Neural progenitor cell (in vitro differentiated cells): ENCODE measurements around the gene COL8A2. TPM values are rescaled to one million over a fixed set of nuclear protein-coding genes. Genes with fewer than 3 reads are reported as not detected.

Source experiments
- DNase-seq: peaks from one replicate; pipeline ENCODE4 v3.0.0-alpha.2; 2016; ENCODE audit warnings: low spot score
- H2AFZ ChIP-seq: fragments of 200-600 bp; sonication (generic); replicated peaks from 2 replicates; pipeline ENCODE4 v1.6.1; 2016; ENCODE audit warnings: antibody characterized with exemption
- H3F3A ChIP-seq: fragments of 200-600 bp; sonication (generic); 2 replicates; pipeline ENCODE4 v1.6.1; 2016; ENCODE audit warnings: antibody characterized with exemption, low read depth
- H3K27ac ChIP-seq: fragments of 200-600 bp; sonication (generic); 2 replicates; pipeline ENCODE4 v1.5.1; 2016; ENCODE audit warnings: mild to moderate bottlenecking
- H3K27me3 ChIP-seq: fragments of 200-600 bp; sonication (generic); 2 replicates; pipeline ENCODE4 v1.6.1; 2016; ENCODE audit warnings: mild to moderate bottlenecking, moderate library complexity
- H3K36me3 ChIP-seq: fragments of 200-600 bp; sonication (generic); 2 replicates; pipeline ENCODE4 v1.5.1; 2016
- H3K4me1 ChIP-seq: fragments of 200-600 bp; sonication (generic); 2 replicates; pipeline ENCODE4 v1.6.1; 2016; ENCODE audit warnings: mixed run types
- H3K4me2 ChIP-seq: fragments of 200-600 bp; sonication (generic); 2 replicates; pipeline ENCODE4 v1.6.1; 2016
- H3K4me3 ChIP-seq: fragments of 200-600 bp; sonication (generic); 2 replicates; pipeline ENCODE4 v1.5.1; 2016
- H3K79me2 ChIP-seq: fragments of 200-600 bp; sonication (generic); 2 replicates; pipeline ENCODE4 v1.6.1; 2016; ENCODE audit warnings: low read depth
- H3K9ac ChIP-seq: fragments of 200-600 bp; sonication (generic); 2 replicates; pipeline ENCODE4 v1.6.1; 2016
- H3K9me3 ChIP-seq: fragments of 200-600 bp; sonication (generic); 2 replicates; pipeline ENCODE4 v1.5.1; 2016; ENCODE audit warnings: low read depth
- H4K20me1 ChIP-seq: fragments of 200-600 bp; sonication (generic); 2 replicates; pipeline ENCODE4 v1.6.1; 2016; ENCODE audit warnings: low read depth
- H3K27ac Mint-ChIP-seq: 3 replicates; pipeline ENCODE4 v1.8.0; 2021; ENCODE audit warnings: mixed read lengths
- H3K27me3 Mint-ChIP-seq: 2 replicates; pipeline ENCODE4 v1.8.0; 2022; ENCODE audit warnings: low read depth, mild to moderate bottlenecking, inconsistent platforms, moderate library complexity, mixed read lengths; ENCODE audit not compliant: insufficient read depth
- H3K36me3 Mint-ChIP-seq: 3 replicates; pipeline ENCODE4 v1.8.0; 2021; ENCODE audit warnings: mixed read lengths
- H3K4me1 Mint-ChIP-seq: 3 replicates; pipeline ENCODE4 v1.8.0; 2021; ENCODE audit warnings: mixed read lengths
- H3K4me3 Mint-ChIP-seq: 3 replicates; pipeline ENCODE4 v1.8.0; 2021; ENCODE audit warnings: mild to moderate bottlenecking, moderate library complexity, mixed read lengths
- H3K9me3 Mint-ChIP-seq: 3 replicates; pipeline ENCODE4 v1.8.0; 2020; ENCODE audit warnings: mixed read lengths
- EZH2 ChIP-seq: fragments of 200-600 bp; sonication (generic); IDR thresholded peaks from 2 replicates; pipeline ENCODE4 v1.6.1; 2017; ENCODE audit warnings: antibody characterized with exemption, mild to moderate bottlenecking, moderate library complexity
- EZH2phosphoT487 ChIP-seq: fragments of 200-600 bp; sonication (generic); IDR thresholded peaks from 2 replicates; pipeline ENCODE4 v1.6.1; 2017; ENCODE audit warnings: antibody characterized with exemption
- total RNA-seq: library from RNA; depleted of rRNA; stranded (reverse); fragments of >200 nt; gene quantifications from 2 replicates; pipeline ENCODE4 v1.2.3, GENCODE V29; 2015; ENCODE audit warnings: low replicate concordance
- TF ChIP-seq, protein P1 (sequence below): fragments of 200-600 bp; sonication (generic); IDR thresholded peaks from 2 replicates; pipeline ENCODE4 v1.5.1; 2017; ENCODE audit warnings: antibody characterized with exemption, mild to moderate bottlenecking

Gene COL8A2
- total RNA-seq, 1 donor from 2014 or later = not detected

DNA sequence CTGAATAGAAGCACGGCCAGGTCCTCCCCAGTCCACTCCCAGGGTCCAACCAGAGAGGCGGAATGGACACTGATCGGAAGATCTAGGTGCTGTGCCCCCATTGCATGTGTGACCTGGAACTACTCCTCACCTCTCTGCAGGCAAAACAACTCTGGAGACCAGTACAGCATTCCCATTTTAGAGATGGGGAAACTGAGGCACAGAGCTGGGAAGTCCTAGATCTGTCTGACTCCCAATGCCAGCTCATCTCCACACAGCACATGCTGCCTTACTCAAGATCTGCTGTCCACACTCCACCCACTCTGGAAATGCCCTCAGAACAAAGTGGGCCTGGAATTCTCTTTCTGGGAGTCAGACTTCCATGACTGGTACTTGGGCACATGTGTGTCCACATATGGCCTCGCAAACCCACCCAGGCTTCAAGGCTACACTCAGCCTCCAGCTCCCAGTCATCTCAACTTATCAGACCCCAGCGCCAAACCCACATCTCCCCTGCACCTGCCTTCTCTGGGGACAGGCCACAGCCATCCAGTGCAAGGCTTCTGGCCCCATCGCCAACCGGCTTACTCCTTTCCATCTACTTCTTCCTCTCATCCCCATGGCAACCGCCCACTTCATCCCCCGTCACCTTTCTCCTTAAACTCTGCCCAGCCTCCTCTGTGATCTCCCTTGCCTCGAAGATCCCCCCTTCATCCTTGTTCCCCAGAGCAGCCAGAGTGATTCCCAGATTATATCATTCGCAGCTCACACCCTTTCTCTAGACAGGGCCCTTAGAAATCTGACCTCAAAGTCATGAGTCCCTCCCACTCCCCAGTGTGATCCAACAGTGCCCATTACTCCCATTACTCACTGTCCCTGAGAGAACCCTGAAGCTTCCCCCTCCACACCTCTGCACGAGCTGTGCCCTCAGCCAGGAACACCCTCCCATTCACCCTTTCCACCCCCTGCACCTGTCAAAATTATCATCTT lies 2.7 kb downstream of the COL8A2 start:
- Histone ChIP-seq H3K27ac (no peak overlapping the region), H2AFZ (no peak overlapping the region), H3F3A (no peaks in the 10 kb centered on the region), H3K36me3 (no peaks in the 10 kb centered on the region), H4K20me1 (peaks cover 14% of the 10 kb centered on the region), H3K4me3 (no peak overlapping the region), H3K27me3 (peaks cover 57% of the 10 kb centered on the region), H3K79me2 (no peaks in the 10 kb centered on the region), H3K4me1 (peaks cover 3% of the 10 kb centered on the region), H3K9me3 (no peaks in the 10 kb centered on the region), H3K9ac (no peak overlapping the region), H3K4me2 (no peak overlapping the region)
- Mint-ChIP-seq H3K27me3 (peaks cover 42% of the 10 kb centered on the region), H3K4me1 (peaks cover 45% of the 10 kb centered on the region), H3K9me3 (peaks cover 2% of the 10 kb centered on the region), H3K27ac (peak overlapping the region; percentile 34), H3K36me3 (peaks cover 2% of the 10 kb centered on the region), H3K4me3 (peak overlapping the region; percentile 35)
- no peak for DNase-seq
- TF ChIP-seq, protein P1, sequence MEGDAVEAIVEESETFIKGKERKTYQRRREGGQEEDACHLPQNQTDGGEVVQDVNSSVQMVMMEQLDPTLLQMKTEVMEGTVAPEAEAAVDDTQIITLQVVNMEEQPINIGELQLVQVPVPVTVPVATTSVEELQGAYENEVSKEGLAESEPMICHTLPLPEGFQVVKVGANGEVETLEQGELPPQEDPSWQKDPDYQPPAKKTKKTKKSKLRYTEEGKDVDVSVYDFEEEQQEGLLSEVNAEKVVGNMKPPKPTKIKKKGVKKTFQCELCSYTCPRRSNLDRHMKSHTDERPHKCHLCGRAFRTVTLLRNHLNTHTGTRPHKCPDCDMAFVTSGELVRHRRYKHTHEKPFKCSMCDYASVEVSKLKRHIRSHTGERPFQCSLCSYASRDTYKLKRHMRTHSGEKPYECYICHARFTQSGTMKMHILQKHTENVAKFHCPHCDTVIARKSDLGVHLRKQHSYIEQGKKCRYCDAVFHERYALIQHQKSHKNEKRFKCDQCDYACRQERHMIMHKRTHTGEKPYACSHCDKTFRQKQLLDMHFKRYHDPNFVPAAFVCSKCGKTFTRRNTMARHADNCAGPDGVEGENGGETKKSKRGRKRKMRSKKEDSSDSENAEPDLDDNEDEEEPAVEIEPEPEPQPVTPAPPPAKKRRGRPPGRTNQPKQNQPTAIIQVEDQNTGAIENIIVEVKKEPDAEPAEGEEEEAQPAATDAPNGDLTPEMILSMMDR = no peak
- TF ChIP-seq EZH2 (no peak), EZH2phosphoT487 (no peak)

DNA sequence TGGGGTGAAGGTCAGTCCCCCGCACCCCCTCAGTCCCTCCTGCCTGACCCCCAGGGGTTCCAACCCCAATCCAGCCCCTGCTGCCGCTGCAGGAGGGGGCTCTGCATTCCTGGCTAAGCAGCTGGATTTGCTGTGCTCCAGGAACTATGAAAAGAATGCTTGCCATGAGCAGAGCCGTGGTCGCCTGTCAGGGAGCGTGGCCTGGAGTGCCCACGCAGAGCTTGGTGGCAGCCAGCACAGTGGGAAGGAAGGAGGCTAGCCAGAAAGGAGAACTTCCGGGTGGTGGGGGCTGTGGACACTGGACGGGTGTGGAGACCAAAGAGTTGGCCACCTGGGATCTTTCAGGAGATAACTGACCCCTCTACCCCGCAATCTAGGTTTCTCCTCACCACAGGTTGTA lies 5.6 kb downstream of the COL8A2 start:
- no peaks in the 10 kb centered on the region for H3K36me3 ChIP-seq
- H3K9ac ChIP-seq = no peak overlapping the region
- DNase-seq = no peak
- no peaks in the 10 kb centered on the region for H3K36me3 Mint-ChIP-seq
- peaks cover 32% of the 10 kb centered on the region for H3K27me3 ChIP-seq
- H4K20me1 ChIP-seq = peaks cover 5% of the 10 kb centered on the region
- H3K4me3 Mint-ChIP-seq = no peak overlapping the region
- no peaks in the 10 kb centered on the region for H3K9me3 Mint-ChIP-seq
- H3K27ac Mint-ChIP-seq = no peak overlapping the region
- H3K79me2 ChIP-seq = no peaks in the 10 kb centered on the region
- H2AFZ ChIP-seq = no peak overlapping the region
- no peaks in the 10 kb centered on the region for H3F3A ChIP-seq
- H3K4me1 ChIP-seq = peaks cover 6% of the 10 kb centered on the region
- no peak overlapping the region for H3K27ac ChIP-seq
- H3K4me2 ChIP-seq = no peak overlapping the region
- peaks cover 31% of the 10 kb centered on the region for H3K27me3 Mint-ChIP-seq
- H3K4me1 Mint-ChIP-seq = peaks cover 50% of the 10 kb centered on the region
- no peak overlapping the region for H3K4me3 ChIP-seq
- no peaks in the 10 kb centered on the region for H3K9me3 ChIP-seq
- TF ChIP-seq EZH2 (no peak), EZH2phosphoT487 (no peak)
- TF ChIP-seq, protein P1 = no peak

DNA sequence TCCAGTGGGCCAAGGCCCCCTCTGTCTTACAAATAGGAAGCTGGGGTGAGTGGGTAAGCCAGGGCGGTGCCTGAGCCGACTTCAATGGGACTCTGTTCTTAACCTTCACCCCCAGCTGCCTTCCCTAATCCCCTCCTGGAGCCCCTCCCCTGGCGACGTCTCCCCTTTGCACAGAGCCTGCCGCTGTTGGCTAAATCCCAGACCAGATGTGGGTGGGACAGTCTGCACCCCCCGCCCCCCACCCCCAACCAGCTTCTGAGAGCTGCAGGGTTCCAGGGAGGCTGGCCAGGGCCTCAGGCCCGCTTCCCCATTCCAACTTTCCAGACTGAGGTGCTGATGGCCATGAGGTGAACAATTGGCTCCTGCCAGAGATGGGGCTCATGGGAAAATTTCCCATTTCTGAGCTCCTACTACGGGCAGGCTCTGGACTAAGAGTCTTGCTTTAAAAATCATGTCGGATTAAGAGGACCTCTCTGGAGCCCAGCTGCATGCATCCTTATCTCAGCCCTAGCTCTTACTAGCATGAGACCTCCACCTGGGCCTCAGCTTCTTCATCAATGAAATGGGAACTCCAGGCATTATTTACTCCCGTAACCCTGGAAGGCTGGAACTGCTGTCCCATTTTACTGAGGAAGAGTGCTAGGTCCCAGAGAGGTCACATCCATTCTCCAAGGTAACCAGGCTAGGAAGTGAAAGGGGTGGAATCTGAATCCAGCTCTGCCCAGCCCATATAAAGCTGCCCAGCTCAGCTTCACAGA lies 6.4 kb downstream of the COL8A2 start:
- Histone ChIP-seq H2AFZ (no peak overlapping the region), H3K36me3 (no peaks in the 10 kb centered on the region), H3F3A (no peaks in the 10 kb centered on the region), H3K79me2 (no peaks in the 10 kb centered on the region), H3K4me3 (no peak overlapping the region), H3K9me3 (no peaks in the 10 kb centered on the region), H3K9ac (no peak overlapping the region), H4K20me1 (no peaks in the 10 kb centered on the region), H3K27ac (no peak overlapping the region), H3K4me2 (no peak overlapping the region), H3K27me3 (peaks cover 24% of the 10 kb centered on the region), H3K4me1 (peaks cover 6% of the 10 kb centered on the region)
- H3K27ac Mint-ChIP-seq = no peak overlapping the region
- H3K9me3 Mint-ChIP-seq = no peaks in the 10 kb centered on the region
- DNase-seq = no peak
- peak overlapping the region; percentile 35 for H3K4me3 Mint-ChIP-seq
- peaks cover 50% of the 10 kb centered on the region for H3K4me1 Mint-ChIP-seq
- no peaks in the 10 kb centered on the region for H3K36me3 Mint-ChIP-seq
- peaks cover 27% of the 10 kb centered on the region for H3K27me3 Mint-ChIP-seq
- TF ChIP-seq EZH2phosphoT487 (no peak), EZH2 (no peak)
- TF ChIP-seq, protein P1 = no peak
